ENCODE measurements around the gene STIP1.

The STIP1 gene

GRCh38 chr11:64185693-64186491 lies at the start of gene STIP1:
Gene STIP1, plus strand, starts transcription at chr11:64186171. Its CDS starts 91 bp downstream, at chr11:64186262.
- peak within 1 kb of the TSS; percentile 65 for H3K4me3 ChIP-seq (ENCODE audit: low read length)
- peak; percentile 100 for DNase-seq (ENCODE audit: low read depth)
- TF ChIP-seq, protein P1, sequence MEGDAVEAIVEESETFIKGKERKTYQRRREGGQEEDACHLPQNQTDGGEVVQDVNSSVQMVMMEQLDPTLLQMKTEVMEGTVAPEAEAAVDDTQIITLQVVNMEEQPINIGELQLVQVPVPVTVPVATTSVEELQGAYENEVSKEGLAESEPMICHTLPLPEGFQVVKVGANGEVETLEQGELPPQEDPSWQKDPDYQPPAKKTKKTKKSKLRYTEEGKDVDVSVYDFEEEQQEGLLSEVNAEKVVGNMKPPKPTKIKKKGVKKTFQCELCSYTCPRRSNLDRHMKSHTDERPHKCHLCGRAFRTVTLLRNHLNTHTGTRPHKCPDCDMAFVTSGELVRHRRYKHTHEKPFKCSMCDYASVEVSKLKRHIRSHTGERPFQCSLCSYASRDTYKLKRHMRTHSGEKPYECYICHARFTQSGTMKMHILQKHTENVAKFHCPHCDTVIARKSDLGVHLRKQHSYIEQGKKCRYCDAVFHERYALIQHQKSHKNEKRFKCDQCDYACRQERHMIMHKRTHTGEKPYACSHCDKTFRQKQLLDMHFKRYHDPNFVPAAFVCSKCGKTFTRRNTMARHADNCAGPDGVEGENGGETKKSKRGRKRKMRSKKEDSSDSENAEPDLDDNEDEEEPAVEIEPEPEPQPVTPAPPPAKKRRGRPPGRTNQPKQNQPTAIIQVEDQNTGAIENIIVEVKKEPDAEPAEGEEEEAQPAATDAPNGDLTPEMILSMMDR (IDR thresholded peaks at IDR 0.05; ENCODE audit: insufficient read depth, low read depth, low read length, missing control alignments), result peak; percentile 55

DNA sequence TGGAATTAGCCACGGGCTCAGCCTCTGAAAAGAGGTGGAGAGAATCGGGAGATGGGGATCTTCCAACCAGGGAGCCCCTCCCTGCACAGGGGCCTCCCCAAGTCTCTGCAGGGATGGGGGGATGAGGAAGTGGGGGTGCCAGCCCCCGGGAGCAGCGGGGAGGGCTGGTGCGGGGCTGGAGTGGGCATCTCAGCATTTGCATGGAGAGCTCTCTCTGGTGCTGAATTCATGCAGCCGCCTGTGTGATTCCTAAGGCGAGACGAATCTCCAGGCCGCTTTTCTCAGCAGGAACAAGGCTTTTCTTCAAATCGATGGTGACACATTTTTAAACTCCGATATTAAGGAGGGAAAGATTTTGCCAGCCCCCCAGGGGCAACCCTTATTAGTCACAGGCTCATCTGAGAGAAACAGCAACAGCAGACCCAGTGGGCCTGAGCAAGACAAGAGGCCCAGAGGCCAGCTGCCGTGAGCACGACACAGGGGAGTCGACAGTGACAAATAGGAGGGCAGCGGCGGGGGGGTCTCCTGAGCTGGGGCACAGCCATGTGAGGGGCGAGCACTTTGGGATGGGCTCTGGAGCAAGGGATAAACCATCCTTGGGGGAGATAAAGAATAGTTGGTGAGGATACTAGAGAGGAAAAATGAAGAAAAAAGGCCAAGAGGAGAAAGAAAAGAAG lies 49.1 kb upstream of the STIP1 start:
- H3K4me3 ChIP-seq (ENCODE audit: low read length), result no peak overlapping the region
- TF ChIP-seq, protein P1 (IDR thresholded peaks at IDR 0.05; ENCODE audit: insufficient read depth, low read depth, low read length, missing control alignments), result no peak
- no peak for DNase-seq (ENCODE audit: low read depth)

- TF ChIP-seq, protein P1 (IDR thresholded peaks at IDR 0.05; ENCODE audit: insufficient read depth, low read depth, low read length, missing control alignments), result no peak
- DNase-seq (ENCODE audit: low read depth), result no peak
- no peak overlapping the region for H3K4me3 ChIP-seq (ENCODE audit: low read length)
Measured at GRCh38 chr11:64138398-64138797, 47.6 kb upstream of the STIP1 start.

DNA sequence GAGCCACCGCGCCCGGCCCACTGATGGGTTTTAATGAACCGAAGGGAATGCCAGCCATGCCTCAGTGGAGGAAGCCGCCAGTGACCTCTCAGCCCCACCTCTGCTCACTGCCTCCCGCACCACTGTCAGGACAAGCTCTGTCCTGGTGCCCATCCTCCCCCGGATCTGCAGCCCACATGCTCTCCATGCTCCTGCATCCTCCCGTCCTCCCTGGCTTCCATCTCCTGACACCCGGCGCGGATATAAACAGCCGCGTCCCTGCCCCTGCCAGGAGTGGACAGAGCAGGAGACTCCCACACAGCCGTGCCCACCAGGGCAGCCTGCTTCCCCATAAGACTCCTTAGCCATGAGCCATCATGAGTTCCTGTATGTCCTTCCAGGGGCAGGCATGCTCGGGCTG lies 46.9 kb upstream of the STIP1 start:
- H3K4me3 ChIP-seq (ENCODE audit: low read length), result no peak overlapping the region
- TF ChIP-seq, protein P1 (IDR thresholded peaks at IDR 0.05; ENCODE audit: insufficient read depth, low read depth, low read length, missing control alignments), result no peak
- no peak for DNase-seq (ENCODE audit: low read depth)

DNA sequence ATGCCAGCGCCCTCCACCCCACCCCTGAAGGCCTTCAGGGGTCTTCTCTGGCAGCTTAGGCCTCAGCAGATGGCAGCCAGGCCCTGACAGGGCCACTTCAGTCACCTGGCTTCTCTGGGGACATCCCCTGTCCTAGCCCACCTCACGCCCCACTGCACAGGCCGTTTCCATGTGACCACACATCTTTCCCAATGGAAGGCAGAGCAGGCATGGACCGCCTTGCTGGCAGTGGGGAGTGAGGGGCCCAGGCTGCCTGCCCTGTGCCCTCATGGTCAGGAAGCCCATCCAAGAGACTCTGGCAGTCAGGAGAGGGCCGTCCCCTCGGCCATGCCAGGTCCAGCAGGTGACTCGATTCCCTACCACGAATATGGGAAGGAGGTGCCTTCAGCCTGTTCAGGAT lies 45.9 kb upstream of the STIP1 start:
- no peak overlapping the region for H3K4me3 ChIP-seq (ENCODE audit: low read length)
- TF ChIP-seq, protein P1 (IDR thresholded peaks at IDR 0.05; ENCODE audit: insufficient read depth, low read depth, low read length, missing control alignments), result no peak
- no peak for DNase-seq (ENCODE audit: low read depth)

- H3K4me3 ChIP-seq (ENCODE audit: low read length), result no peak overlapping the region
- TF ChIP-seq, protein P1 (IDR thresholded peaks at IDR 0.05; ENCODE audit: insufficient read depth, low read depth, low read length, missing control alignments), result no peak
- DNase-seq (ENCODE audit: low read depth), result no peak
Measured at GRCh38 chr11:64141081-64141783, 44.7 kb upstream of the STIP1 start.
